Aorta (tissue), 5 donors: Measurements from ENCODE around the gene TSC22D1. TPM values are rescaled to one million over a fixed set of nuclear protein-coding genes. Genes with fewer than 3 reads are reported as not detected.

Source experiments
- ATAC-seq: fragments of 200-7000 bp; cut with Tn5 transposase; one replicate; pipeline ENCODE4 v1.9.1; 2022; ENCODE audit warnings: moderate library complexity; ENCODE audit not compliant: low FRiP score
- DNase-seq, 2 donors: peaks; one replicate each; pipeline ENCODE4 v3.0.0-alpha.2; 2020
- H3K27ac ChIP-seq, 2 donors: one replicate each; pipeline ENCODE4 v1.5.1; 2013; ENCODE audit warnings: low read length in 2 of 2, mild to moderate bottlenecking in 2 of 2, moderate library complexity in 2 of 2, control low read depth in 1 of 2, inconsistent platforms in 1 of 2, low read depth in 1 of 2
- H3K27me3 ChIP-seq, 2 donors: one replicate each; pipeline ENCODE4 v1.6.1; 2013; ENCODE audit warnings: control low read depth in 1 of 2, low read length in 1 of 2, mild to moderate bottlenecking in 1 of 2, moderate library complexity in 1 of 2; ENCODE audit not compliant: insufficient read depth in 2 of 2, control insufficient read depth in 1 of 2
- H3K36me3 ChIP-seq, 2 donors: one replicate each; pipeline ENCODE4 v1.6.1; 2013; ENCODE audit warnings: control low read depth in 1 of 2, low read length in 1 of 2, mild to moderate bottlenecking in 1 of 2; ENCODE audit not compliant: insufficient read depth in 2 of 2, control insufficient read depth in 1 of 2
- H3K4me1 ChIP-seq, 2 donors: one replicate each; pipeline ENCODE4 v1.6.1; 2013; ENCODE audit warnings: low read length in 2 of 2, control low read depth in 1 of 2, mild to moderate bottlenecking in 1 of 2, moderate library complexity in 1 of 2; ENCODE audit not compliant: insufficient read depth in 2 of 2, control insufficient read depth in 1 of 2
- H3K4me3 ChIP-seq, 2 donors: one replicate each; pipeline ENCODE4 v1.5.1; 2013; ENCODE audit warnings: low read length in 2 of 2, control low read depth in 1 of 2, mild to moderate bottlenecking in 1 of 2
- H3K9me3 ChIP-seq: one replicate; pipeline ENCODE4 v1.6.1; 2013; ENCODE audit warnings: mild to moderate bottlenecking, low read length; ENCODE audit not compliant: control insufficient read depth
- WGBS, 2 donors: extraction: QIAGEN DNeasy Blood & Tissue Kit; methylation state at CpG; one replicate each; pipeline ENCODE4 v1.1.7; 2013; 5-methylcytosine and 5-hydroxymethylcytosine counted together
- intact Hi-C, 2 donors: fragments of 100-400 bp; cut with DNase I; formaldehyde crosslinking; loops; one replicate each; pipeline versions ENCODE4 v1.14.2 to v1.15.0; 2022
- polyA plus RNA-seq, 2 donors: library from polyadenylated mRNA; stranded (reverse); fragments of 200-250 nt; gene quantifications; one replicate each; pipeline ENCODE4 v1.2.3, GENCODE V29; 2013
- total RNA-seq, 2 donors: library from RNA; stranded (reverse); fragmentation: NEBNext Ultra II Directional; extraction: Animal tissue kit (Norgen Biotek cat#: 25700); gene quantifications; one replicate each; pipeline ENCODE4 v1.2.1, GENCODE V29; 2021
- donor health status: healthy with polysubstance abuse.
- donor health status: Bipolar disorder and iron deficiency.
- donor health status: DM: no; HTN: no; CAD: no.
- donor health status: DM: no; HTN: no; CAD: no.
- donor health status: DM: yes; HTN: yes; CAD: no.

The TSC22D1 gene
- total and polyA plus RNA-seq, 4 donors: 71.6 to 239 (median 132) TPM

GRCh38 chr13:44507639-44508038, 68.5 kb downstream of the TSC22D1 start:
- intact Hi-C loops: no loop called here
- ATAC-seq (no peak), DNase-seq (no peak)
- Histone ChIP-seq H3K27ac (no peak overlapping the region), H3K4me3 (no peak overlapping the region), H3K4me1 (peaks cover 0 to 2% of the 10 kb centered on the region in 2 donors), H3K9me3 (no peaks in the 10 kb centered on the region), H3K36me3 (no peaks in the 10 kb centered on the region), H3K27me3 (no peaks in the 10 kb centered on the region)
- 88 to 90% methylated on average over 4 of the region's 4 CpGs for WGBS, 2 donors

- Histone ChIP-seq H3K27me3 (no peaks in the 10 kb centered on the region), H3K36me3 (no peaks in the 10 kb centered on the region), H3K9me3 (no peaks in the 10 kb centered on the region), H3K4me1 (peaks cover 0 to 2% of the 10 kb centered on the region in 2 donors), H3K27ac (no peak overlapping the region), H3K4me3 (no peak overlapping the region)
- ATAC-seq (no peak), DNase-seq (no peak)
- 97 to 98% methylated on average over 1 of the region's 1 CpG for WGBS, 2 donors
- intact Hi-C loops: no loop called here
These were observed 69.4 kb downstream of the TSC22D1 start for GRCh38 chr13:44506719-44507118.

GRCh38 chr13:44506251-44506650, 69.9 kb downstream of the TSC22D1 start:
- H3K36me3 ChIP-seq: no peaks in the 10 kb centered on the region
- H3K27me3 ChIP-seq: no peaks in the 10 kb centered on the region
- peaks cover 0 to 2% of the 10 kb centered on the region in 2 donors for H3K4me1 ChIP-seq
- no peaks in the 10 kb centered on the region for H3K9me3 ChIP-seq
- no peak for ATAC-seq
- 96 to 98% methylated on average over 3 of the region's 3 CpGs for WGBS, 2 donors
- no peak overlapping the region for H3K27ac ChIP-seq
- intact Hi-C loops: no loop called here
- no peak for DNase-seq
- no peak overlapping the region for H3K4me3 ChIP-seq

- Histone ChIP-seq H3K27ac (no peak overlapping the region), H3K4me1 (peaks cover under 1 to 2% of the 10 kb centered on the region in 2 donors), H3K9me3 (no peaks in the 10 kb centered on the region), H3K36me3 (no peaks in the 10 kb centered on the region), H3K4me3 (no peak overlapping the region), H3K27me3 (no peaks in the 10 kb centered on the region)
- WGBS, 2 donors: 93 to 96% methylated on average over 4 of the region's 4 CpGs
- intact Hi-C loops: no loop called here
- DNase-seq (no peak), ATAC-seq (no peak)
These were observed 72.0 kb downstream of the TSC22D1 start for GRCh38 chr13:44504116-44504515.

GRCh38 chr13:44498969-44499368, 77.2 kb downstream of the TSC22D1 start:
- Histone ChIP-seq H3K9me3 (no peaks in the 10 kb centered on the region), H3K27me3 (no peaks in the 10 kb centered on the region), H3K27ac (no peak overlapping the region), H3K4me3 (no peak overlapping the region), H3K4me1 (peaks cover 0 to 2% of the 10 kb centered on the region in 2 donors), H3K36me3 (no peaks in the 10 kb centered on the region)
- no peak for ATAC-seq
- intact Hi-C loops: no loop called here
- no peak for DNase-seq

- ATAC-seq: no peak
- intact Hi-C loops: no loop called here
- 92% methylated on average over 3 of the region's 3 CpGs for WGBS, 2 donors
These were observed 77.6 kb downstream of the TSC22D1 start for GRCh38 chr13:44498502-44498901.

GRCh38 chr13:44497801-44498200, 78.3 kb downstream of the TSC22D1 start:
- no peak for DNase-seq
- H3K36me3 ChIP-seq: no peaks in the 10 kb centered on the region
- ATAC-seq: no peak
- H3K4me3 ChIP-seq: no peak overlapping the region
- H3K9me3 ChIP-seq: no peaks in the 10 kb centered on the region
- H3K4me1 ChIP-seq: peaks cover 0 to 2% of the 10 kb centered on the region in 2 donors
- intact Hi-C loops: no loop called here
- H3K27ac ChIP-seq: no peak overlapping the region
- no peaks in the 10 kb centered on the region for H3K27me3 ChIP-seq

More at GRCh38 chr13:44498502-44498901, 77.6 kb downstream of the TSC22D1 start:
- Histone ChIP-seq H3K36me3 (no peaks in the 10 kb centered on the region), H3K27me3 (no peaks in the 10 kb centered on the region), H3K4me1 (peaks cover 0 to 2% of the 10 kb centered on the region in 2 donors), H3K4me3 (no peak overlapping the region), H3K9me3 (no peaks in the 10 kb centered on the region), H3K27ac (no peak overlapping the region)
- no peak for DNase-seq

GRCh38 chr13:44493213-44493812, 82.8 kb downstream of the TSC22D1 start:
- 71 to 76% methylated on average over 3 of the region's 3 CpGs for WGBS, 2 donors
- Histone ChIP-seq H3K27ac (no peak overlapping the region), H3K4me1 (no peaks in the 10 kb centered on the region), H3K27me3 (no peaks in the 10 kb centered on the region), H3K36me3 (no peaks in the 10 kb centered on the region), H3K4me3 (no peak overlapping the region), H3K9me3 (no peaks in the 10 kb centered on the region)
- ATAC-seq (no peak), DNase-seq (no peak)
- intact Hi-C loops: no loop called here

GRCh38 chr13:44489751-44490150, 86.4 kb downstream of the TSC22D1 start:
- WGBS, 2 donors: 78 to 83% methylated on average over 1 of the region's 1 CpG
- Histone ChIP-seq H3K9me3 (no peaks in the 10 kb centered on the region), H3K27me3 (no peaks in the 10 kb centered on the region), H3K36me3 (no peaks in the 10 kb centered on the region), H3K4me3 (no peak overlapping the region), H3K27ac (no peak overlapping the region), H3K4me1 (no peaks in the 10 kb centered on the region)
- intact Hi-C loops: loop anchor here (10.0 kb wide), 2 partner anchors 85 to 235 kb away; partner anchors contain the start of gene TSC22D1 (in 1 of the 2)
- ATAC-seq (no peak), DNase-seq (no peak)
